Activated B cell treated with CpG ODN at 0.5 μM for 24 hours (primary cell): ENCODE measurements around the gene BPIFB1. TPM values are rescaled to one million over a fixed set of nuclear protein-coding genes. Genes with fewer than 3 reads are reported as not detected.

Source experiments
- ATAC-seq: fragments of 200-7000 bp; cut with Tn5 transposase; one replicate; pipeline ENCODE4 v1.10.0; 2021; ENCODE audit warnings: low read depth, mild to moderate bottlenecking, moderate library complexity
- CTCF ChIA-PET: fragments of 350-600 bp; sonication (Branson Sonifier 250); formaldehyde crosslinking; loops from one replicate; lab custom pipeline; 2021; ENCODE audit warnings: antibody characterized with exemption; lab: Charles Lee
- POLR2A ChIA-PET: fragments of 350-600 bp; sonication (Branson Sonifier 250); formaldehyde crosslinking; loops from one replicate; lab custom pipeline; 2021; ENCODE audit warnings: antibody characterized with exemption; lab: Charles Lee
- DNase-seq: peaks from one replicate; pipeline ENCODE4 v3.0.0; 2022
- H3K27ac Mint-ChIP-seq: one replicate; pipeline ENCODE4 v1.8.0; 2020; ENCODE audit warnings: mixed read lengths
- H3K27me3 Mint-ChIP-seq: one replicate; pipeline ENCODE4 v1.8.0; 2021; ENCODE audit warnings: mixed read lengths
- H3K36me3 Mint-ChIP-seq: one replicate; pipeline ENCODE4 v1.8.0; 2021; ENCODE audit warnings: low read depth, mixed read lengths
- H3K4me1 Mint-ChIP-seq: one replicate; pipeline ENCODE4 v1.8.0; 2021; ENCODE audit warnings: mixed read lengths
- H3K4me3 Mint-ChIP-seq: one replicate; pipeline ENCODE4 v1.8.0; 2020; ENCODE audit warnings: mild to moderate bottlenecking, mixed read lengths
- H3K9me3 Mint-ChIP-seq: one replicate; pipeline ENCODE4 v1.8.0; 2020; ENCODE audit warnings: mixed read lengths
- intact Hi-C: fragments of 100-400 bp; cut with micrococcal nuclease; formaldehyde crosslinking; loops from one replicate; pipeline ENCODE4 v1.15.1; 2024
- total RNA-seq: library from RNA; stranded (reverse); gene quantifications from 2 replicates; pipeline ENCODE4 v1.2.3, GENCODE V29; 2022
- TF ChIP-seq, protein P1 (sequence below): fragments of 200-600 bp; IDR thresholded peaks from one replicate; pipeline ENCODE4 v1.8.0; 2022; ENCODE audit warnings: antibody characterized with exemption, mild to moderate bottlenecking

BPIFB1 gene
- total RNA-seq, 1 donor from 2014 or later, result not detected

- intact Hi-C loops, result no loop called here
- no peaks in the 10 kb centered on the region for H3K36me3 Mint-ChIP-seq
- POLR2A ChIA-PET, result interaction anchor here (0.7 kb wide), 1 partner anchor 21 kb away, joined by 4 read pairs; no protein-coding TSS in a partner anchor
- TF ChIP-seq, protein P1, sequence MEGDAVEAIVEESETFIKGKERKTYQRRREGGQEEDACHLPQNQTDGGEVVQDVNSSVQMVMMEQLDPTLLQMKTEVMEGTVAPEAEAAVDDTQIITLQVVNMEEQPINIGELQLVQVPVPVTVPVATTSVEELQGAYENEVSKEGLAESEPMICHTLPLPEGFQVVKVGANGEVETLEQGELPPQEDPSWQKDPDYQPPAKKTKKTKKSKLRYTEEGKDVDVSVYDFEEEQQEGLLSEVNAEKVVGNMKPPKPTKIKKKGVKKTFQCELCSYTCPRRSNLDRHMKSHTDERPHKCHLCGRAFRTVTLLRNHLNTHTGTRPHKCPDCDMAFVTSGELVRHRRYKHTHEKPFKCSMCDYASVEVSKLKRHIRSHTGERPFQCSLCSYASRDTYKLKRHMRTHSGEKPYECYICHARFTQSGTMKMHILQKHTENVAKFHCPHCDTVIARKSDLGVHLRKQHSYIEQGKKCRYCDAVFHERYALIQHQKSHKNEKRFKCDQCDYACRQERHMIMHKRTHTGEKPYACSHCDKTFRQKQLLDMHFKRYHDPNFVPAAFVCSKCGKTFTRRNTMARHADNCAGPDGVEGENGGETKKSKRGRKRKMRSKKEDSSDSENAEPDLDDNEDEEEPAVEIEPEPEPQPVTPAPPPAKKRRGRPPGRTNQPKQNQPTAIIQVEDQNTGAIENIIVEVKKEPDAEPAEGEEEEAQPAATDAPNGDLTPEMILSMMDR, result no peak
- peaks cover 7% of the 10 kb centered on the region for H3K27me3 Mint-ChIP-seq
- no peak overlapping the region for H3K4me3 Mint-ChIP-seq
- DNase-seq (no peak), ATAC-seq (no peak)
- H3K9me3 Mint-ChIP-seq, result no peaks in the 10 kb centered on the region
- CTCF ChIA-PET, result no interaction called here
- H3K4me1 Mint-ChIP-seq, result peaks cover 13% of the 10 kb centered on the region
- H3K27ac Mint-ChIP-seq, result no peak overlapping the region
These were observed 54.1 kb downstream of the BPIFB1 start for GRCh38 chr20:33337119-33337518.

GRCh38 chr20:33337531-33338165 is 54.6 kb downstream of the BPIFB1 start:
- peaks cover 6% of the 10 kb centered on the region for H3K27me3 Mint-ChIP-seq
- POLR2A ChIA-PET, result no interaction called here
- CTCF ChIA-PET, result no interaction called here
- TF ChIP-seq, protein P1, result no peak
- H3K36me3 Mint-ChIP-seq, result no peaks in the 10 kb centered on the region
- H3K4me3 Mint-ChIP-seq, result no peak overlapping the region
- no peak for ATAC-seq
- H3K27ac Mint-ChIP-seq, result no peak overlapping the region
- intact Hi-C loops, result no loop called here
- no peak for DNase-seq
- H3K4me1 Mint-ChIP-seq, result peaks cover 13% of the 10 kb centered on the region
- no peaks in the 10 kb centered on the region for H3K9me3 Mint-ChIP-seq

DNA sequence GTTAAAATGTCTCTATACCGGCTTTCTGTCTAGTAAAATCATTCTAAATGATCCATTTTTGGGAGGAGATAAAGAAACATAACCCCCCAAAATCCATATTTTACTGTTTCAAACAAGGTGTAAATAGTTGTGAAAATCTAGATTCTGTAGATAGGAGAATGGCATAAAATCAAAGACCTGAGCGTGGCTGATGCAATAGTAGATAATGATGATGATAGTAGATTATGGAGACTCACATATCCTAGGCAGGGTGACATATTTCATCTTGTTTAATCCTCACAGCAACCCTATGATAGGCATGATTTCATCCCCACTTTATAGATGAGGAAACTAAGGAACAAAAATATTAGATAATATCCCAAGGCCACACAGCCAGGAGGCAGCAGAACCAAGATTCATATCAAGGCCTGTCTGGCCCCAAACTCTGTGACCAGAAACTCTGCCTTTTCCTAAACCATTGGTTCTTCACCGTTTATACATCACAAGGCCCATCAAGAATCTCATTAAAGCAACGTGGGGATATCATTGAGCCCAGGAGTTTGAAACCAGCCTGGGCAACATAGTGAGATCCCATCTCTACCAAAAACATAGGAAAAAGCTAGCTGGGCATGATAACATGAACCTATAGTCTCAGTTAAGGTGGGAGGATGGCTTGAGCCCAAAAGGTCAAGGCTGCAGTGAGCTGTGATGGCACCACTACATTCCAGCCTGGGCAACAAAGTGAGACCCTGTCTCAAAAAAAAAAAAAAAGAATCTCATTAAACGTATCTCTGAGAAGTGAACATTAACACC is 55.6 kb downstream of the BPIFB1 start:
- H3K4me1 Mint-ChIP-seq, result peaks cover 13% of the 10 kb centered on the region
- peaks cover 5% of the 10 kb centered on the region for H3K27me3 Mint-ChIP-seq
- intact Hi-C loops, result no loop called here
- H3K4me3 Mint-ChIP-seq, result no peak overlapping the region
- H3K36me3 Mint-ChIP-seq, result no peaks in the 10 kb centered on the region
- no peak overlapping the region for H3K27ac Mint-ChIP-seq
- ChIA-PET POLR2A (no interaction called here), CTCF (no interaction called here)
- DNase-seq (no peak), ATAC-seq (no peak)
- no peaks in the 10 kb centered on the region for H3K9me3 Mint-ChIP-seq
- TF ChIP-seq, protein P1, result no peak

DNA sequence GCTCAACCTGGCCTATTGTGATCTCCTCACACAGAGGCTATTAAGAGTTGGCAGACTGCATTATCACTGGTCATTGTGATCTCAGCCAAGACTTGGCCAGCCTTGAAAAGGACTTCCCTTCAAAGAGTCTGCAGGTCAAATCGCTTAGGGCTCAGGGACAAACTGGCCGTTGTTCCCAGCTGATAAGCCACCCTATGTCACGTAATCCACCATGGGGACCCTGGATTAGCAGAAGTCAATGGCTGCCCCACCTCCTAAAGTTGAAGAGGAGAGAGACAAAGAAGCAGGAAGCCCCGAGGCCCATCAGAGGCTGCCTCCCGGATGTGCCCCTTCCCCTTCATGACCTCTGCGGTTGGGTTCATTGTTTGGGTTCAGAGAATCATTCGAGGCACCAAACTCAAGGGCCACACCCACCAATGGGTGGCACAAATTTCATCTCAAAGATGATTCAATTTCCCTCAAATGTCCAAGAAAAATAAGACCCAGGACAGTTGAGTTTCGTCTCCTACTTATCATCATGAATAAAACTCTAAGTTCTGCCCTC is 56.6 kb downstream of the BPIFB1 start:
- H3K27ac Mint-ChIP-seq, result no peak overlapping the region
- ATAC-seq (no peak), DNase-seq (no peak)
- H3K9me3 Mint-ChIP-seq, result no peaks in the 10 kb centered on the region
- H3K36me3 Mint-ChIP-seq, result no peaks in the 10 kb centered on the region
- intact Hi-C loops, result no loop called here
- TF ChIP-seq, protein P1, result no peak
- H3K4me3 Mint-ChIP-seq, result no peak overlapping the region
- POLR2A ChIA-PET, result no interaction called here
- H3K27me3 Mint-ChIP-seq, result peaks cover 2% of the 10 kb centered on the region
- CTCF ChIA-PET, result no interaction called here
- H3K4me1 Mint-ChIP-seq, result peaks cover 13% of the 10 kb centered on the region

GRCh38 chr20:33343521-33343920 is 60.5 kb downstream of the BPIFB1 start:
- intact Hi-C loops, result no loop called here
- ATAC-seq, result no peak
- no peak overlapping the region for H3K27ac Mint-ChIP-seq
- POLR2A ChIA-PET, result no interaction called here
- H3K36me3 Mint-ChIP-seq, result peaks cover 2% of the 10 kb centered on the region
- no peaks in the 10 kb centered on the region for H3K27me3 Mint-ChIP-seq
- CTCF ChIA-PET, result no interaction called here
- TF ChIP-seq, protein P1, result no peak
- no peaks in the 10 kb centered on the region for H3K4me1 Mint-ChIP-seq
- DNase-seq, result no peak
- no peaks in the 10 kb centered on the region for H3K9me3 Mint-ChIP-seq
- H3K4me3 Mint-ChIP-seq, result no peak overlapping the region
